Naive B cell (primary cell): ENCODE data around the gene TRIM2. TPM values are rescaled to one million over a fixed set of nuclear protein-coding genes. Genes with fewer than 3 reads are reported as not detected.

Experiments
- ATAC-seq, 2 donors: fragments of 150-1000 bp; cut with Tn5 transposase; 2 replicates each; pipeline ENCODE4 v1.10.0; 2021; ENCODE audit warnings: low read depth in 2 of 2, mild to moderate bottlenecking in 2 of 2, moderate library complexity in 2 of 2
- DNase-seq: peaks from one replicate; pipeline ENCODE4 v3.0.0; 2022
- H3K27ac Mint-ChIP-seq, 6 donors: one replicate each; pipeline ENCODE4 v1.8.0; 2020 to 2022; ENCODE audit warnings: mild to moderate bottlenecking in 6 of 6, mixed read lengths in 6 of 6, moderate library complexity in 5 of 6, inconsistent platforms in 2 of 6
- H3K27me3 Mint-ChIP-seq, 3 donors: one replicate each; pipeline ENCODE4 v1.8.0; 2021 to 2022; ENCODE audit warnings: mixed read lengths in 3 of 3, mild to moderate bottlenecking in 1 of 3
- H3K36me3 Mint-ChIP-seq, 2 donors: one replicate each; pipeline ENCODE4 v1.8.0; 2020 to 2022; ENCODE audit warnings: mixed read lengths in 2 of 2, inconsistent platforms in 1 of 2, mild to moderate bottlenecking in 1 of 2
- H3K4me1 Mint-ChIP-seq, 3 donors: one replicate each; pipeline ENCODE4 v1.8.0; 2020 to 2022; ENCODE audit warnings: mixed read lengths in 3 of 3, inconsistent platforms in 1 of 3, mild to moderate bottlenecking in 1 of 3, moderate library complexity in 1 of 3
- H3K4me3 Mint-ChIP-seq, 8 donors: one replicate each; pipeline ENCODE4 v1.8.0; 2020 to 2022; ENCODE audit warnings: mild to moderate bottlenecking in 8 of 8, mixed read lengths in 8 of 8, moderate library complexity in 8 of 8, inconsistent platforms in 2 of 8
- H3K9me3 Mint-ChIP-seq, 7 donors: one replicate each; pipeline ENCODE4 v1.8.0; 2020 to 2022; ENCODE audit warnings: mixed read lengths in 7 of 7, mild to moderate bottlenecking in 5 of 7, inconsistent platforms in 2 of 7, moderate library complexity in 1 of 7
- polyA plus RNA-seq, 6 donors: library from polyadenylated mRNA; unstranded; fragments of 300-500 nt; fragmentation: Illumina TruSeq; gene quantifications; one replicate each; pipeline ENCODE4 v1.2.3, GENCODE V29; 2021; ENCODE audit warnings: low read depth in 6 of 6

TRIM2 gene
- polyA plus RNA-seq, 6 donors from 2014 or later, result 1.3 to 4.6 (median 2.6) TPM; not detected in 1

GRCh38 chr4:153233761-153234371, 29.6 kb downstream of the TRIM2 start:
- no peak for ATAC-seq
- Mint-ChIP-seq H3K36me3 (no peaks in the 10 kb centered on the region), H3K4me3 (no peak overlapping the region)

DNA sequence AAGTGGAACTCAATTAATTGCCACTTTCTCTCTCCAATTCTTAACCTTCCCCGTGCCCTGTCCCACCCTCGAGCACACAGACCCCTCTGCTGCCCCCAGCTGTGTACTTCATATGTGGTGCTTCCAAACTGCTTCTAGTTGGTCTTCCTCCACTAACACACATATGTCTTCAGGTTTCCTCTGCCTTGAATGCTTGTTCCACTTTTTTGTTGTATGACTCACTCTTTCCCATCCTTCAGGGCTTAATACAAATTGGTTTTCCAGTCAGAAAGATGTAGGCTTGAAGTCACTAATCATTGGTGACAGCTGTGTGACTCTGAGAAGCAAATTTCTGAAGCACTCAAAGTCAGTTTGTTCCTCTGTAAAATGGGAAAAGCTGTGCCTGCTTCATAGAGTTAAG, 30.6 kb downstream of the TRIM2 start:
- no peak for ATAC-seq
- no peak for DNase-seq
- peaks cover 6 to 13% (median 10%) of the 10 kb centered on the region in 3 donors for H3K4me1 Mint-ChIP-seq
- H3K27me3 Mint-ChIP-seq, result peaks cover 7 to 25% (median 15%) of the 10 kb centered on the region in 3 donors
- H3K36me3 Mint-ChIP-seq, result no peaks in the 10 kb centered on the region
- no peak overlapping the region for H3K27ac Mint-ChIP-seq
- H3K9me3 Mint-ChIP-seq, result no peaks in the 10 kb centered on the region
- no peak overlapping the region for H3K4me3 Mint-ChIP-seq

More at GRCh38 chr4:153233761-153234371, 29.6 kb downstream of the TRIM2 start:
- DNase-seq, result no peak
- no peaks in the 10 kb centered on the region for H3K9me3 Mint-ChIP-seq
- no peak overlapping the region for H3K27ac Mint-ChIP-seq
- H3K4me1 Mint-ChIP-seq, result peaks cover 6 to 13% (median 10%) of the 10 kb centered on the region in 3 donors
- H3K27me3 Mint-ChIP-seq, result peaks cover 7 to 22% (median 15%) of the 10 kb centered on the region in 3 donors

DNA sequence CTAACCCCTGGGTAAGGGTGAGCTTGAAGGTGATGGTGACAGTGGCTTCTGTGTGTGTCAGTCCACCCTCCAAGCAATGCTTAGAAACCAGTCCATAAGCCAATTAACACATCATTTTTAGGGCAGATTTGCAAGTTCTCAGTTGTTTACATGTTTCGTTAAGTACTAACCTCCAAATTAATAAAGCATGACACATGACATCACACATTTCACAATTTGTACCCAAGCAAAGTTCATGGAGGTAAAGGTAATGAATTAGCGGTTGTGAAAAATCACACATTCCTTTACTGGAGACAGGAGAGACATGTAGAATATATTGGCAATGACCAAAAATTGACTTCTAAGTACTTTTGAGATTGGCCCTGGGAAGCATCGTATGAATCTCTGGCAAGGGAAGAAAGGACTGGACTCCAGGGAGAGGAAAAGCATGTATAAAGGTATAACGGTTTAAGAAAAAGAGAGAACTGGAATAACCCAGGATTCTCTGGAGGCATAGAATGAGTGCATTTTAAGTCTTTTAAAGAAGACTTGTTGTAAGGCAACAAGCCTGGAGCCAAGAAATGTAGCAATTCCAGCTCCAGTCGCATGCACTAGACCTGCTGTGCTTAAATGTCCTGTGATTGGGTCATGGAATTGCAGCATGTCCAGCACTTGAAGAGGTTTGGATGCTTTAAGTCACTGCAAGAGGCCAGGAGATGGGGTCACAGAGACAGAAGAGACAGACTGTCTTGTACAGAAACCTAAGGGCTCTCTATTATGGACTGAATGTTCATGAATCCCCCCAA, 34.1 kb downstream of the TRIM2 start:
- no peak overlapping the region for H3K27ac Mint-ChIP-seq

GRCh38 chr4:153239409-153239808, 35.2 kb downstream of the TRIM2 start:
- no peak overlapping the region for H3K27ac Mint-ChIP-seq
- H3K4me1 Mint-ChIP-seq, result peaks cover 0 to 5% (median 0%) of the 10 kb centered on the region in 3 donors
- H3K27me3 Mint-ChIP-seq, result peaks cover 0 to 13% (median 4%) of the 10 kb centered on the region in 3 donors
- no peak overlapping the region for H3K4me3 Mint-ChIP-seq
- H3K9me3 Mint-ChIP-seq, result no peaks in the 10 kb centered on the region
- H3K36me3 Mint-ChIP-seq, result no peaks in the 10 kb centered on the region
- DNase-seq (no peak), ATAC-seq (no peak)

More for the DNA sequence above, 34.1 kb downstream of the TRIM2 start:
- Mint-ChIP-seq H3K9me3 (no peaks in the 10 kb centered on the region), H3K4me1 (peaks cover 1 to 8% (median 4%) of the 10 kb centered on the region in 3 donors), H3K36me3 (no peaks in the 10 kb centered on the region), H3K27me3 (peaks cover 0 to 14% (median 7%) of the 10 kb centered on the region in 3 donors), H3K4me3 (no peak overlapping the region)
- DNase-seq, result no peak
- no peak for ATAC-seq

GRCh38 chr4:153241295-153241694, 37.1 kb downstream of the TRIM2 start:
- H3K4me3 Mint-ChIP-seq, result no peak overlapping the region
- H3K27ac Mint-ChIP-seq, result peak overlapping the region in 1 of 6 donors; percentile 67
- no peak for ATAC-seq

DNA sequence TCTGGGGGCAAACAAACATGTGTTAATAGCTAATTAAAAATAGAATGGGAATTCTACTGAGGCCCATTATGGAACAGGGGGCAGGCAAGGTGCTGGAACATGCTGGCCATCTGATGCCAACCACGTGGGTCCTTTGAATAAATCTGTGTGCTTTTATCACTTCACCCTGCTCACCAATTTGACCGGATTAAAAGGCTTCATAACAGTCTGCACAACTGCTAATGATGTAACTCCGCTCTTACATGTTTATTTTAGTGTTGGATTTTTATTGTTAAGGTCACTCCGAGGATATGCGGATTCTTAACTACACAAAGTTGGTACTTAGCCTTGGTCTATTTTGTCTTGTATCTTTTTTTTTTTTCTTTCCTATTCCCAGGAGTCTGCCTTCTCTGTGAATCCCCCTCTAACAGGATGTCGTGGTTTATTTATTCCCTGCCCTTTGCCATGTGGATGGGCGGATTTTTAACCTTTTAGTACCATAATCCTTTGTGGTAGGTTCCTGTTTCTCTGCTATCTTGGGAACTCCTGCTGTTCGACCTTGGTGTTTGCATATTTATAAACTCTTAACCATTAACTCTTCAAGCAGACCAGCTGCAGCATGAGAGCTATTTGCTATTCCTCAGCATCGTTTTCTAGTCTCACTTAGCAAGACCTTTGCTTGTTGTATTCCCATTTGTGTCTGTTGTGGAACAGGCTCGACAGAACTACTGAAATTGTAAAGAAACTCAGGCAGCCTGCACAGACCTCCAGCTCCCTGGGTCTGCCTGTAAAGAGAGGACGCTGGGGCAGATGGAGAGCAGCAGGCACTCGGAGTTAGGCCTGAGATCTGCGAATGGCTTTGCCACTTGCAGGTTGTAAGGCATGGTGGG, 38.0 kb downstream of the TRIM2 start:
- ATAC-seq (no peak), DNase-seq (no peak)
- Mint-ChIP-seq H3K36me3 (no peaks in the 10 kb centered on the region), H3K4me3 (no peak overlapping the region), H3K27me3 (peaks cover 0 to 4% (median 0%) of the 10 kb centered on the region in 3 donors), H3K27ac (peak overlapping the region in 1 of 6 donors; percentile 30), H3K4me1 (peaks cover 0 to 5% (median 0%) of the 10 kb centered on the region in 3 donors), H3K9me3 (no peaks in the 10 kb centered on the region)

More at GRCh38 chr4:153241295-153241694, 37.1 kb downstream of the TRIM2 start:
- Mint-ChIP-seq H3K27me3 (peaks cover 0 to 5% (median 0%) of the 10 kb centered on the region in 3 donors), H3K36me3 (no peaks in the 10 kb centered on the region), H3K9me3 (no peaks in the 10 kb centered on the region), H3K4me1 (peaks cover 0 to 5% (median 0%) of the 10 kb centered on the region in 3 donors)
- DNase-seq, result no peak

- H3K27me3 Mint-ChIP-seq, result peaks cover 0 to 4% (median 0%) of the 10 kb centered on the region in 3 donors
- H3K4me3 Mint-ChIP-seq, result no peak overlapping the region
- no peaks in the 10 kb centered on the region for H3K9me3 Mint-ChIP-seq
- ATAC-seq, result no peak
- H3K27ac Mint-ChIP-seq, result peak overlapping the region in 1 of 6 donors; percentile 63
- H3K4me1 Mint-ChIP-seq, result peaks cover 0 to 5% (median 0%) of the 10 kb centered on the region in 3 donors
- no peak for DNase-seq
- H3K36me3 Mint-ChIP-seq, result no peaks in the 10 kb centered on the region
Observed at GRCh38 chr4:153242839-153243324, 38.6 kb downstream of the TRIM2 start.

DNA sequence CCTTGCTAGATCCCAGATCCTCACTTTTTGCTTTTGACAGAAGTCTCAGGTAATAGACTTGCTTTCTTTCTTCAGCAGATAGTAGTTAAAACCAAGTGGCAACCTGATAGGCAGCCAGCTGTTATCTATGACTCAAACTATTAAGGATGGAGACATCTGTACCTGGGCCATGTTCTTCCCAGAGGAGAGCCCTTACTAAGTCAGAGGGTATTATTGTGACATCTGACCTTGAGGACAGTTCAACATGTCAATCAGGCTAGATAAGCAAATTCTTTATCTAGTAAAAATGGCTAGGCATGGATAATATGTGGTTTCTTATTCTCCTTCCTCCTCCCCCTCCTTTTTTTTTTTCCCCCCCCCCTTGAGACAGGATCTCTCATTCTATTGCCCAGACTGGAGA, 39.2 kb downstream of the TRIM2 start:
- Mint-ChIP-seq H3K27me3 (peaks cover 0 to 4% (median 0%) of the 10 kb centered on the region in 3 donors), H3K27ac (no peak overlapping the region), H3K4me3 (no peak overlapping the region), H3K4me1 (peaks cover 0 to 5% (median 5%) of the 10 kb centered on the region in 3 donors), H3K36me3 (no peaks in the 10 kb centered on the region), H3K9me3 (no peaks in the 10 kb centered on the region)
- ATAC-seq (no peak), DNase-seq (no peak)

DNA sequence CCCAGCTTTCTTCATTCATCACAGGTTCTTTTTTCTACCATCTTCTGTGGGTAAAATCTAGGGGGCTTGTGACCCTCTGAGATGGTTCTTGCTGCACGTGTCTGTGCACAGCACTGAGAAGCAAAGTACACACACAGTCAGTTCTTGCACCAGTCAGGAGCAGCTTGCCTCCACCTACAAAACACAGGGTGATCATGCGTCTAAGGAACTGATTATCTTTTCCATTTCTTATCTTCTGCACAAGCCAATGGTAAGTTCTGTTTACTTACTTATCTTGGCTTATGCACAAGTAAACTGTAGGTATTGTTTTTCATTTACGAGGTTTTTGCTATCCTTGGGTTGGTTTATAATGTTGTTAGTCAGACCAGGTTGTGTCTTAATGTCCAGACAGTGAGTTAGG, 40.7 kb downstream of the TRIM2 start:
- H3K9me3 Mint-ChIP-seq, result no peaks in the 10 kb centered on the region
- H3K36me3 Mint-ChIP-seq, result no peaks in the 10 kb centered on the region
- no peak for DNase-seq
- no peak for ATAC-seq
- no peak overlapping the region for H3K4me3 Mint-ChIP-seq
- H3K27ac Mint-ChIP-seq, result peak overlapping the region in 1 of 6 donors; percentile 35
- H3K27me3 Mint-ChIP-seq, result no peaks in the 10 kb centered on the region
- H3K4me1 Mint-ChIP-seq, result peaks cover 13 to 16% (median 13%) of the 10 kb centered on the region in 3 donors

GRCh38 chr4:153245775-153246174, 41.5 kb downstream of the TRIM2 start:
- H3K9me3 Mint-ChIP-seq, result no peaks in the 10 kb centered on the region
- no peaks in the 10 kb centered on the region for H3K36me3 Mint-ChIP-seq
- no peak overlapping the region for H3K27ac Mint-ChIP-seq
- H3K27me3 Mint-ChIP-seq, result no peaks in the 10 kb centered on the region
- H3K4me1 Mint-ChIP-seq, result peaks cover 13 to 21% (median 16%) of the 10 kb centered on the region in 3 donors
- ATAC-seq, result no peak
- H3K4me3 Mint-ChIP-seq, result no peak overlapping the region
- no peak for DNase-seq

GRCh38 chr4:153246446-153247115, 42.3 kb downstream of the TRIM2 start:
- H3K4me3 Mint-ChIP-seq, result peak overlapping the region in 2 of 8 donors; percentile 7 to 50
- peaks cover 9 to 26% (median 16%) of the 10 kb centered on the region in 3 donors for H3K4me1 Mint-ChIP-seq

DNA sequence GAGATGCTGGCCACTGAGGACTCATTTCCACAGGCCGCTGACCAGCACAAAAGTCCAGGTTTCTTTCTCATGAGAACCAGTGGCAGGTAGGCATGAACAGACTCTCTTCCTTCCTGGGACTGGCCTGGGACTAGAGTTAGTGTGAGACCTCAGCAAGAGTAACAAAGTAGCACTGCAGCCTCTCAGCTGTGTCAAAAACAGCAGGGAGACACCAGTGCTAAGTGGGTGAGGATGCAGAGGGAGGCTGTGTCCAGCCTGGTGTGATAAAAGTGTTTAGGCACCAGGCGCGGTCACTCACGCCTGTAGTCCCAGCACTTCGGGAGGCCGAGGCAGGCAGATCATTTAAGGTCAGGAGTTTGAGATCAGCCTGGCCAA, 42.9 kb downstream of the TRIM2 start:
- H3K4me3 Mint-ChIP-seq, result peak overlapping the region in 3 of 8 donors; percentile 7 to 50 (median 35)
- ATAC-seq (no peak), DNase-seq (no peak)
- H3K27ac Mint-ChIP-seq, result peak overlapping the region in 5 of 6 donors; percentile 29 to 96 (median 76)
- no peaks in the 10 kb centered on the region for H3K9me3 Mint-ChIP-seq
- H3K27me3 Mint-ChIP-seq, result no peaks in the 10 kb centered on the region
- no peaks in the 10 kb centered on the region for H3K36me3 Mint-ChIP-seq
- peaks cover 11 to 30% (median 19%) of the 10 kb centered on the region in 3 donors for H3K4me1 Mint-ChIP-seq

More at GRCh38 chr4:153246446-153247115, 42.3 kb downstream of the TRIM2 start:
- Mint-ChIP-seq H3K27ac (peak overlapping the region in 5 of 6 donors; percentile 29 to 96 (median 76)), H3K27me3 (no peaks in the 10 kb centered on the region), H3K9me3 (no peaks in the 10 kb centered on the region), H3K36me3 (no peaks in the 10 kb centered on the region)
- no peak for DNase-seq
- no peak for ATAC-seq
